Suprapubic skin (tissue), 3 donors: ENCODE results near the gene WDFY4.

Source experiments
- CTCF ChIP-seq, 2 donors: fragments of 200-600 bp in 1 of 2; fragments of 450-650 bp in 1 of 2; sonication (generic) in 1 of 2; IDR thresholded peaks; one replicate each; pipeline ENCODE4 v1.5.1; 2016 to 2019; ENCODE audit warnings: antibody characterized with exemption in 2 of 2, mild to moderate bottlenecking in 1 of 2, moderate library complexity in 1 of 2
- POLR2A ChIP-seq, 2 donors: fragments of 450-650 bp; IDR thresholded peaks; one replicate each; pipeline ENCODE4 v1.6.1; 2017; ENCODE audit warnings: antibody characterized with exemption in 2 of 2, mild to moderate bottlenecking in 2 of 2, moderate library complexity in 2 of 2

- TF ChIP-seq POLR2A (IDR thresholded peaks at IDR 0.05) = no peak
- TF ChIP-seq CTCF (IDR thresholded peaks at IDR 0.05) = no peak
Measured at GRCh38 chr10:48682265-48682664, 2.4 kb upstream of the WDFY4 start.
